GM23248 (cell line): ENCODE data around the gene TEDDM1. TPM values are rescaled to one million over a fixed set of nuclear protein-coding genes. Genes with fewer than 3 reads are reported as not detected.

ENCODE experiments used
- DNase-seq: peaks from one replicate; pipeline ENCODE4 v3.0.0-alpha.2; 2015
- H2AFZ ChIP-seq: fragments of 200-600 bp; sonication (generic); 2 replicates; pipeline ENCODE4 v1.6.1; 2016; ENCODE audit warnings: antibody characterized with exemption
- H3F3A ChIP-seq: fragments of 200-600 bp; sonication (generic); 2 replicates; pipeline ENCODE4 v1.6.1; 2016; ENCODE audit warnings: mild to moderate bottlenecking, antibody characterized with exemption, mixed run types; ENCODE audit not compliant: insufficient read depth
- H3K27ac ChIP-seq: fragments of 200-600 bp; sonication (generic); 2 replicates; pipeline ENCODE4 v1.5.1; 2016; ENCODE audit warnings: mild to moderate bottlenecking
- H3K27me3 ChIP-seq: fragments of 200-600 bp; sonication (generic); replicated peaks from 2 replicates; pipeline ENCODE4 v1.6.1; 2016; ENCODE audit warnings: mild to moderate bottlenecking; ENCODE audit not compliant: insufficient read depth
- H3K36me3 ChIP-seq: fragments of 200-600 bp; sonication (generic); 2 replicates; pipeline ENCODE4 v1.6.1; 2016; ENCODE audit warnings: low read depth, mild to moderate bottlenecking
- H3K4me1 ChIP-seq: fragments of 200-600 bp; sonication (generic); 2 replicates; pipeline ENCODE4 v1.6.1; 2016; ENCODE audit warnings: mild to moderate bottlenecking; ENCODE audit not compliant: insufficient read depth
- H3K4me2 ChIP-seq: fragments of 200-600 bp; sonication (generic); one replicate; pipeline ENCODE4 v1.6.1; 2016; ENCODE audit warnings: mild to moderate bottlenecking; ENCODE audit not compliant: unreplicated experiment
- H3K4me3 ChIP-seq: fragments of 200-600 bp; sonication (generic); 2 replicates; pipeline ENCODE4 v1.5.1; 2016; ENCODE audit warnings: mild to moderate bottlenecking
- H3K79me2 ChIP-seq: fragments of 200-600 bp; sonication (generic); 2 replicates; pipeline ENCODE4 v1.6.1; 2016; ENCODE audit warnings: mild to moderate bottlenecking; ENCODE audit not compliant: insufficient read depth
- H3K9ac ChIP-seq: fragments of 200-600 bp; sonication (generic); 2 replicates; pipeline ENCODE4 v1.6.1; 2016; ENCODE audit warnings: mild to moderate bottlenecking
- H3K9me2 ChIP-seq: fragments of 200-600 bp; sonication (generic); 2 replicates; pipeline ENCODE4 v1.6.1; 2016; ENCODE audit warnings: mixed run types, mild to moderate bottlenecking, moderate library complexity; ENCODE audit not compliant: insufficient read depth
- H3K9me3 ChIP-seq: fragments of 200-600 bp; sonication (generic); one replicate; pipeline ENCODE4 v1.6.1; 2017; ENCODE audit warnings: low read depth
- H4K20me1 ChIP-seq: fragments of 200-600 bp; sonication (generic); 2 replicates; pipeline ENCODE4 v1.6.0; 2016; ENCODE audit not compliant: insufficient read depth
- EZH2 ChIP-seq: fragments of 200-600 bp; sonication (generic); IDR thresholded peaks from 2 replicates; pipeline ENCODE4 v1.6.1; 2018; ENCODE audit warnings: antibody characterized with exemption, mild to moderate bottlenecking; ENCODE audit not compliant: insufficient read depth, poor library complexity, severe bottlenecking
- EZH2phosphoT487 ChIP-seq: fragments of 200-600 bp; sonication (generic); IDR thresholded peaks from 2 replicates; pipeline ENCODE4 v1.6.1; 2018; ENCODE audit warnings: antibody characterized with exemption, moderate library complexity, mild to moderate bottlenecking, low read depth; ENCODE audit not compliant: insufficient read depth
- WGBS, 2 experiments: methylation state at CpG; one replicate each; pipeline ENCODE4 v1.1.6; 2015 to 2017; ENCODE audit warnings: low lambda C conversion rate in 2 of 2, low coverage in 1 of 2; ENCODE audit errors: missing lambda C conversion rate in 2 of 2; 5-methylcytosine and 5-hydroxymethylcytosine counted together
- in situ Hi-C: fragments of 300-500 bp; cut with MboI; formaldehyde crosslinking; loops from 2 replicates; pipeline ENCODE4 v1.15.0; 2020
- polyA plus RNA-seq: library from polyadenylated mRNA; unstranded; fragments of >200 nt; fragmentation: Nextera tagmentation; extraction: Ambion mirVana; gene quantifications from 2 replicates; pipeline ENCODE4 v1.2.1, GENCODE V29; 2016
- total RNA-seq: library from RNA; depleted of rRNA; stranded (reverse); fragments of >200 nt; shearing (Covaris generic); gene quantifications from 2 replicates; pipeline ENCODE4 v1.2.3, GENCODE V29; 2014

Gene TEDDM1
- total and polyA plus RNA-seq, 2 experiments from 2014 or later = not detected

DNA sequence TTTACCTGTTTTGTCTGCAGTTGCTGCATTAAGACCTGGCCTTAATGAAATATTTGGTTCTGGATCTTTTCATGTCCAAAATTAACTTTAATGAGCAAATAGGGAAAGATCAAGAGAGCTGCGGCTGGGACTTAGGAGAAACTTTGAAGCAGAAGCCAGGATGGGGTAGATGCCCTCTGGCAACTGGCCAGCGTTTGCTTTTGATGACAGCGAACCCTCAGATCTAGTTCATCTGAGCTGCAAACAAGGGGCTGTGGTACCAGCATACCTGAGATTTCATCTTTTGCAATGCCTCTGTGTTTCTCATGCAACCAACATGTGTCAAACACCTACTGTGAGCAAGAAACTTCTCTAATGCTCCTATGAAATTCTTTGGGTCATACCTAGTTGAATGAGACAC is 13.0 kb upstream of the TEDDM1 start:
- DNase-seq = no peak
- no peaks in the 10 kb centered on the region for H3K79me2 ChIP-seq
- no peak overlapping the region for H2AFZ ChIP-seq
- H3K9me3 ChIP-seq = no peaks in the 10 kb centered on the region
- TF ChIP-seq EZH2phosphoT487 (no peak), EZH2 (no peak)
- no peaks in the 10 kb centered on the region for H3K9me2 ChIP-seq
- H4K20me1 ChIP-seq = no peaks in the 10 kb centered on the region
- in situ Hi-C loops = loop anchor here (25.0 kb wide), 1 partner anchor 926 kb away; the partner anchor contains the start of gene CACNA1E
- no peak overlapping the region for H3K4me3 ChIP-seq
- H3F3A ChIP-seq = no peaks in the 10 kb centered on the region
- H3K36me3 ChIP-seq = no peaks in the 10 kb centered on the region
- H3K27me3 ChIP-seq = no peaks in the 10 kb centered on the region
- no peak overlapping the region for H3K4me2 ChIP-seq
- no peaks in the 10 kb centered on the region for H3K4me1 ChIP-seq
- no peak overlapping the region for H3K27ac ChIP-seq
- 43 to 46% methylated on average over 3 of the region's 3 CpGs for WGBS, 2 experiments
- no peak overlapping the region for H3K9ac ChIP-seq

DNA sequence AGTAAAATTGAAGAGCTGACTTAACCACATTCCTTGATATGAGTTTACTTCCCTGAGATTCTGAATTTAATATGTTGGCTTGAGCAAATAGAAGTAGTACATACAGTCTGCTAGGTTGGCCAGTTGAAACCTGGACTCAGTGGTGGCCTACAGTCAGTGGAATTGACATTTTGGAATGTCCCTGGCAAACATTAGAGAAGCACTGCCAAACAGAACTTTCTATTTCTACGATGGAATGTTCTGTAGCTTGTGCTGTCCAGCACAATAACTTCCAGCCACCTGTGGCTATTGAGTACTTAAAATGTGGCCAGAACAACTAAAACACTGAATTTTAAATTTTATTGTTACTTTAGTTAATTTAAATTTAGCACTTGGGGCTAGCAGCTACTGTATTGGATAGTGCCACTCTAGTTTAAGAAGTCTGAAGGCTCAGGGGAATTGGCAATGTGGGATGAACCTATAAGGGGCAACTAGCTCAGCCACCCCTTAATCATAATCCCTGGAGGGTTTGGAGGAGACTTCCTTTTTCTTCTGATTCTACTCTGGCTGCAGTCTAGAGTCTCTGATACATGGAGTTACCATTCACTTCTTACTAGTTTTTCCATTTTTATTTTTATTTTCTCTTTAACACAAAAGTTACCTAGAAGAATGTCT is 10.3 kb upstream of the TEDDM1 start:
- 13 to 17% methylated on average over 1 of the region's 1 CpG for whole genome bisulfite sequencing, 2 experiments
- no peaks in the 10 kb centered on the region for H3K9me2 ChIP-seq
- DNase-seq = no peak
- H3K27me3 ChIP-seq = no peaks in the 10 kb centered on the region
- no peak overlapping the region for H3K27ac ChIP-seq
- H3K79me2 ChIP-seq = no peaks in the 10 kb centered on the region
- no peak overlapping the region for H2AFZ ChIP-seq
- H3K36me3 ChIP-seq = no peaks in the 10 kb centered on the region
- no peak for TF ChIP-seq EZH2
- no peak for TF ChIP-seq EZH2phosphoT487
- no peak overlapping the region for H3K4me2 ChIP-seq
- in situ Hi-C loops = loop anchor here (25.0 kb wide), 1 partner anchor 923 kb away; the partner anchor contains the start of gene CACNA1E
- H3K4me3 ChIP-seq = no peak overlapping the region
- H4K20me1 ChIP-seq = no peaks in the 10 kb centered on the region
- no peak overlapping the region for H3K9ac ChIP-seq
- no peaks in the 10 kb centered on the region for H3F3A ChIP-seq
- H3K4me1 ChIP-seq = no peaks in the 10 kb centered on the region
- H3K9me3 ChIP-seq = no peaks in the 10 kb centered on the region

DNA sequence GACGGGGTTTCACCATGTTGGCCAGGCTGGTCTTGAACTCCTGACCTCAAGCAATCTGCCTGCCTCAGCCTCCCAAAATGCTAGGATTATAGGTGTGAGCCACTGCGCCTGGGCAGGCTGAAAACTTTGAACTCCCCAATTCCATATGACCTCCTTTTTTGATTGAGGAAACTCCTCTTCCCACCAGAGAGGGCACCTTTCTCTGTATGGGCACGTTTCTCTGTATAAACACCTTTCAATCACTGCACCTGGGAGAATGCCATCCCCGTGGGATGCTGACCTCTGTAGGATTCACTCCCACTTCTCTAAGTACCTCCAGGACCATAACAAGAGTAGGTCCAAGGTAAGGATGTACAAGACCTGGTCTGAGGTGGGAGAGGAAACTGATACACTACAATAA is 9.7 kb upstream of the TEDDM1 start:
- no peak overlapping the region for H3K9ac ChIP-seq
- H3K4me3 ChIP-seq = no peak overlapping the region
- no peaks in the 10 kb centered on the region for H3K27me3 ChIP-seq
- no peak for DNase-seq
- in situ Hi-C loops = loop anchor here (25.0 kb wide), 1 partner anchor 923 kb away; the partner anchor contains the start of gene CACNA1E
- no peaks in the 10 kb centered on the region for H3K36me3 ChIP-seq
- H4K20me1 ChIP-seq = no peaks in the 10 kb centered on the region
- no peaks in the 10 kb centered on the region for H3K79me2 ChIP-seq
- H3K4me1 ChIP-seq = no peaks in the 10 kb centered on the region
- no peaks in the 10 kb centered on the region for H3F3A ChIP-seq
- no peak overlapping the region for H3K27ac ChIP-seq
- no peak overlapping the region for H2AFZ ChIP-seq
- no peaks in the 10 kb centered on the region for H3K9me2 ChIP-seq
- no peak overlapping the region for H3K4me2 ChIP-seq
- no peaks in the 10 kb centered on the region for H3K9me3 ChIP-seq
- TF ChIP-seq EZH2phosphoT487 = no peak
- TF ChIP-seq EZH2 = no peak
- WGBS, 2 experiments = 58 to 70% methylated on average over 4 of the region's 4 CpGs

DNA sequence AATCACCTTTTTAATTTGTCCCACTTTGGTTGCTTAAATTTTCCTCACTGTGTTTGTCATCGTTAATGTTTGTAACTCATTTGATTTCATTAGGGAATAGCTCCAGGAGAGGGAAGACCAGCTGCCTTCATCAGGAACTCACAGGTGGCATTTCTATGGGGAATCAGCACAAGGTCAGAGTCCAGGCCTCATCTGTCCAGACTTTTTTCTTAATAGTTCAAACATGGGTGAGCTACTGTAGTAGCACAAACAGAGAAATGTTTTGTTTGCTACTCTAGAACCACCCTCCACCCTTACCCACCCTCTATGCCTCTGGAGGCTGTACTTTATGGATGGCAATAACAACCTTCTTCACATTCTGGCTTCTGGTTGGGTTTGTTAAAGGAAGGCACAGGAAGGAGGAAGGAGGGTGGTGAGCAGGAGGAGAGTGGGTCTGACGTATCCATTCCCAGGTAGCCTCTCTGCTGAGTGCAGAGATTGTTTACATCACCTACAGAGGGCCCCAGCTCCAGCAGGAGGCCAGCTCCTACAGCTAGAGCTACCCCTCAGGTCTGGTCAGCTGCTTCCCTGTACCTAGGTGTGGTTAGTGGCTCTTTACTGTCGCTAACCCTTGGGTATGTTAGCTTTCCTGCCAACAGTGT is 8.1 kb upstream of the TEDDM1 start:
- Histone ChIP-seq H3K9me2 (no peaks in the 10 kb centered on the region), H3K9me3 (no peaks in the 10 kb centered on the region), H2AFZ (no peak overlapping the region), H3K36me3 (no peaks in the 10 kb centered on the region), H4K20me1 (no peaks in the 10 kb centered on the region), H3K4me3 (no peak overlapping the region), H3K27me3 (no peaks in the 10 kb centered on the region), H3K9ac (no peak overlapping the region), H3K4me1 (no peaks in the 10 kb centered on the region), H3K4me2 (no peak overlapping the region), H3K27ac (no peak overlapping the region), H3F3A (no peaks in the 10 kb centered on the region), H3K79me2 (no peaks in the 10 kb centered on the region)
- 55 to 64% methylated on average over 3 of the region's 3 CpGs for WGBS, 2 experiments
- TF ChIP-seq EZH2phosphoT487 (no peak), EZH2 (no peak)
- in situ Hi-C loops = loop anchor here (25.0 kb wide), 1 partner anchor 921 kb away; the partner anchor contains the start of gene CACNA1E
- no peak for DNase-seq
